Mesendoderm (in vitro differentiated cells): ENCODE measurements around the gene CEP20.

Experiments
- DNase-seq: peaks from one replicate; pipeline ENCODE4 v3.0.0; 2013
- H2AK5ac ChIP-seq: 2 replicates; pipeline ENCODE4 v1.6.1; 2013; ENCODE audit warnings: low read length, inconsistent platforms
- H2BK120ac ChIP-seq: 2 replicates; pipeline ENCODE4 v1.6.1; 2013; ENCODE audit warnings: low read depth, mild to moderate bottlenecking, low read length, moderate library complexity, mixed read lengths
- H2BK15ac ChIP-seq: replicated peaks from 2 replicates; pipeline ENCODE4 v1.6.1; 2013; ENCODE audit warnings: low read depth, mild to moderate bottlenecking, moderate library complexity
- H2BK5ac ChIP-seq: 2 replicates; pipeline ENCODE4 v1.6.1; 2013; ENCODE audit warnings: low read length, inconsistent platforms
- H3K18ac ChIP-seq: 2 replicates; pipeline ENCODE4 v1.6.1; 2013; ENCODE audit warnings: mild to moderate bottlenecking, low read length, mixed read lengths
- H3K23ac ChIP-seq: one replicate; pipeline ENCODE4 v1.6.1; 2013; ENCODE audit warnings: low read length
- H3K27ac ChIP-seq: 2 replicates; pipeline ENCODE4 v1.5.1; 2013; ENCODE audit warnings: low read depth, mild to moderate bottlenecking, inconsistent platforms, low read length, moderate library complexity
- H3K27me3 ChIP-seq: 2 replicates; pipeline ENCODE4 v1.6.1; 2013; ENCODE audit warnings: low read length, control low read depth, mild to moderate bottlenecking, inconsistent platforms; ENCODE audit not compliant: insufficient read depth, poor library complexity
- H3K36me3 ChIP-seq: 2 replicates; pipeline ENCODE4 v1.6.1; 2013; ENCODE audit warnings: low read length, inconsistent platforms; ENCODE audit not compliant: control insufficient read depth, insufficient read depth
- H3K4ac ChIP-seq: one replicate; pipeline ENCODE4 v1.6.1; 2013; ENCODE audit warnings: low read depth, mild to moderate bottlenecking, low read length, moderate library complexity
- H3K4me1 ChIP-seq: 2 replicates; pipeline ENCODE4 v1.6.1; 2013; ENCODE audit warnings: low read depth, low read length, inconsistent platforms; ENCODE audit not compliant: control insufficient read depth
- H3K4me2 ChIP-seq: 2 replicates; pipeline ENCODE4 v1.6.1; 2013; ENCODE audit warnings: low read length
- H3K4me3 ChIP-seq: 2 replicates; pipeline ENCODE4 v1.5.1; 2013; ENCODE audit warnings: mild to moderate bottlenecking, low read length
- H3K56ac ChIP-seq: one replicate; pipeline ENCODE4 v1.6.1; 2013; ENCODE audit warnings: low read length
- H3K79me1 ChIP-seq: 2 replicates; pipeline ENCODE4 v1.6.1; 2013; ENCODE audit warnings: low read length, inconsistent platforms
- H3K79me2 ChIP-seq: 2 replicates; pipeline ENCODE4 v1.6.1; 2013; ENCODE audit warnings: mild to moderate bottlenecking, low read length; ENCODE audit not compliant: control insufficient read depth, insufficient read depth
- H3K9ac ChIP-seq: 2 replicates; pipeline ENCODE4 v1.6.1; 2013; ENCODE audit warnings: low read length, inconsistent platforms
- H4K5ac ChIP-seq: one replicate; pipeline ENCODE4 v1.6.1; 2013; ENCODE audit warnings: low read length
- H4K8ac ChIP-seq: one replicate; pipeline ENCODE4 v1.6.1; 2013; ENCODE audit warnings: low read depth, mild to moderate bottlenecking, control low read depth, low read length, moderate library complexity
- WGBS: extraction: QIAGEN DNeasy Blood & Tissue Kit; methylation state at CpG from one replicate; pipeline ENCODE4 v1.1.7; 2013; ENCODE audit warnings: low lambda C conversion rate, missing lambda C conversion rate; ENCODE audit not compliant: insufficient coverage; ENCODE audit errors: extremely low coverage; 5-methylcytosine and 5-hydroxymethylcytosine counted together

The CEP20 gene

GRCh38 chr16:15827709-15828343, 60.6 kb downstream of the CEP20 start:
- Histone ChIP-seq H3K4ac (no peak overlapping the region), H3K27ac (no peak overlapping the region), H2BK5ac (no peak overlapping the region), H2AK5ac (no peak overlapping the region), H3K36me3 (no peaks in the 10 kb centered on the region), H4K8ac (no peak overlapping the region), H3K9ac (no peak overlapping the region), H3K27me3 (no peaks in the 10 kb centered on the region), H3K79me2 (no peaks in the 10 kb centered on the region), H3K4me3 (no peak overlapping the region), H2BK15ac (no peak overlapping the region), H3K23ac (no peak overlapping the region), H2BK120ac (no peak overlapping the region), H3K4me2 (no peak overlapping the region), H4K5ac (no peak overlapping the region), H3K4me1 (no peaks in the 10 kb centered on the region), H3K18ac (no peak overlapping the region), H3K79me1 (no peaks in the 10 kb centered on the region), H3K56ac (no peak overlapping the region)
- DNase-seq: no peak
- WGBS: no CpG with 5 or more reads among the region's 11 CpGs

GRCh38 chr16:15827299-15827698, 61.1 kb downstream of the CEP20 start:
- Histone ChIP-seq H3K27me3 (no peaks in the 10 kb centered on the region), H2AK5ac (no peak overlapping the region), H2BK15ac (no peak overlapping the region), H2BK5ac (no peak overlapping the region), H4K5ac (no peak overlapping the region), H3K79me2 (no peaks in the 10 kb centered on the region), H3K4me2 (no peak overlapping the region), H3K4me1 (no peaks in the 10 kb centered on the region), H3K18ac (no peak overlapping the region), H2BK120ac (no peak overlapping the region), H4K8ac (no peak overlapping the region), H3K4me3 (no peak overlapping the region), H3K36me3 (no peaks in the 10 kb centered on the region), H3K79me1 (no peaks in the 10 kb centered on the region), H3K27ac (no peak overlapping the region), H3K9ac (no peak overlapping the region), H3K4ac (no peak overlapping the region), H3K56ac (no peak overlapping the region), H3K23ac (no peak overlapping the region)
- no CpG with 5 or more reads among the region's 7 CpGs for WGBS
- no peak for DNase-seq

- no peak overlapping the region for H3K9ac ChIP-seq
- H3K56ac ChIP-seq: no peak overlapping the region
- H3K4me2 ChIP-seq: no peak overlapping the region
- no CpG with 5 or more reads among the region's 9 CpGs for WGBS
- no peak overlapping the region for H2BK120ac ChIP-seq
- no peaks in the 10 kb centered on the region for H3K4me1 ChIP-seq
- no peak overlapping the region for H2BK15ac ChIP-seq
- H3K4me3 ChIP-seq: no peak overlapping the region
- no peaks in the 10 kb centered on the region for H3K79me2 ChIP-seq
- H3K23ac ChIP-seq: no peak overlapping the region
- no peak overlapping the region for H3K27ac ChIP-seq
- no peak overlapping the region for H4K8ac ChIP-seq
- no peak overlapping the region for H3K4ac ChIP-seq
- no peaks in the 10 kb centered on the region for H3K79me1 ChIP-seq
- no peak overlapping the region for H3K18ac ChIP-seq
- no peaks in the 10 kb centered on the region for H3K27me3 ChIP-seq
- no peak overlapping the region for H4K5ac ChIP-seq
- no peak for DNase-seq
- no peaks in the 10 kb centered on the region for H3K36me3 ChIP-seq
- no peak overlapping the region for H2AK5ac ChIP-seq
- no peak overlapping the region for H2BK5ac ChIP-seq
These were observed 62.6 kb downstream of the CEP20 start for GRCh38 chr16:15825750-15826305.

GRCh38 chr16:15822957-15823356, 65.4 kb downstream of the CEP20 start:
- Histone ChIP-seq H3K4me3 (no peak overlapping the region), H3K79me2 (no peaks in the 10 kb centered on the region), H3K56ac (no peak overlapping the region), H3K4ac (no peak overlapping the region), H2BK5ac (no peak overlapping the region), H2BK120ac (no peak overlapping the region), H3K23ac (no peak overlapping the region), H3K4me2 (no peak overlapping the region), H2BK15ac (no peak overlapping the region), H4K8ac (no peak overlapping the region), H2AK5ac (no peak overlapping the region), H3K4me1 (no peaks in the 10 kb centered on the region), H3K36me3 (no peaks in the 10 kb centered on the region), H3K27me3 (no peaks in the 10 kb centered on the region), H4K5ac (no peak overlapping the region), H3K9ac (no peak overlapping the region), H3K18ac (no peak overlapping the region), H3K79me1 (no peaks in the 10 kb centered on the region), H3K27ac (no peak overlapping the region)
- WGBS: no CpG with 5 or more reads among the region's 17 CpGs
- DNase-seq: no peak

- no peak overlapping the region for H3K9ac ChIP-seq
- H3K56ac ChIP-seq: no peak overlapping the region
- H3K4ac ChIP-seq: no peak overlapping the region
- no peaks in the 10 kb centered on the region for H3K36me3 ChIP-seq
- H4K5ac ChIP-seq: no peak overlapping the region
- no peaks in the 10 kb centered on the region for H3K4me1 ChIP-seq
- H2AK5ac ChIP-seq: no peak overlapping the region
- H3K27ac ChIP-seq: no peak overlapping the region
- H2BK15ac ChIP-seq: no peak overlapping the region
- no peak overlapping the region for H4K8ac ChIP-seq
- no peaks in the 10 kb centered on the region for H3K79me1 ChIP-seq
- WGBS: no CpG with 5 or more reads among the region's 7 CpGs
- H2BK5ac ChIP-seq: no peak overlapping the region
- no peak overlapping the region for H3K4me3 ChIP-seq
- H3K79me2 ChIP-seq: no peaks in the 10 kb centered on the region
- no peak for DNase-seq
- no peak overlapping the region for H3K18ac ChIP-seq
- no peak overlapping the region for H3K23ac ChIP-seq
- no peak overlapping the region for H3K4me2 ChIP-seq
- no peaks in the 10 kb centered on the region for H3K27me3 ChIP-seq
- H2BK120ac ChIP-seq: no peak overlapping the region
These were observed 67.6 kb downstream of the CEP20 start for GRCh38 chr16:15820837-15821236.

- Histone ChIP-seq H2AK5ac (no peak overlapping the region), H3K27me3 (no peaks in the 10 kb centered on the region), H3K4me3 (no peak overlapping the region), H3K9ac (no peak overlapping the region), H4K8ac (no peak overlapping the region), H4K5ac (no peak overlapping the region), H2BK15ac (no peak overlapping the region), H3K23ac (no peak overlapping the region), H3K36me3 (no peaks in the 10 kb centered on the region), H3K4me1 (no peaks in the 10 kb centered on the region), H3K79me2 (no peaks in the 10 kb centered on the region), H2BK5ac (no peak overlapping the region), H3K18ac (no peak overlapping the region), H3K56ac (no peak overlapping the region), H3K27ac (no peak overlapping the region), H3K79me1 (no peaks in the 10 kb centered on the region), H3K4me2 (no peak overlapping the region), H2BK120ac (no peak overlapping the region), H3K4ac (no peak overlapping the region)
- DNase-seq: no peak
- WGBS: no CpG with 5 or more reads among the region's 2 CpGs
These were observed 69.4 kb downstream of the CEP20 start for GRCh38 chr16:15819046-15819445.
